Sigmoid colon (tissue), 4 donors: ENCODE results near the gene ZNF556.

ENCODE experiments used
- CTCF ChIP-seq, 4 experiments: fragments of 450-650 bp in 3 of 4; fragments of 200-600 bp in 1 of 4; IDR thresholded peaks; one replicate each; pipeline ENCODE4 v1.5.1; 2016 to 2019; ENCODE audit warnings: antibody characterized with exemption in 4 of 4, mild to moderate bottlenecking in 3 of 4, moderate library complexity in 2 of 4
- POLR2A ChIP-seq, 2 donors: fragments of 450-650 bp; IDR thresholded peaks; one replicate each; pipeline ENCODE4 v1.6.1; 2016; ENCODE audit warnings: antibody characterized with exemption in 2 of 2, mild to moderate bottlenecking in 2 of 2, moderate library complexity in 2 of 2
- POLR2AphosphoS5 ChIP-seq, 4 donors: sonication (generic); formaldehyde crosslinking; IDR thresholded peaks; one replicate each; pipeline ENCODE4 v1.6.1; 2017; ENCODE audit warnings: antibody characterized with exemption in 4 of 4

GRCh38 chr19:2840794-2841791, 26.0 kb upstream of the ZNF556 start, which contains the start of gene ZNF555:
- peak in 1 of 2 donors; percentile 10 for TF ChIP-seq POLR2A (IDR thresholded peaks at IDR 0.05)
- peak; percentile 30 to 40 (median 36) for TF ChIP-seq CTCF (IDR thresholded peaks at IDR 0.05)
- TF ChIP-seq POLR2AphosphoS5 (IDR thresholded peaks at IDR 0.05): peak; percentile 47 to 84 (median 82)
